Activated T-helper 1 cell treated with anti-CD3 and anti-CD28 coated beads, Interleukin-12 subunit alpha, Interleukin-12 subunit beta, Interleukin-2, Interleukin-4 antibody, amounts not matched to agents 30 ng/mL and 10 ng/mL and 1 ng/mL, durations not matched to agents 14 hours and 24 hours and 36 hours (primary cell): ENCODE results near the gene FBXL13. TPM values are rescaled to one million over a fixed set of nuclear protein-coding genes. Genes with fewer than 3 reads are reported as not detected.
"Not testable (repeated sequence)": the region's sequence is repeated elsewhere in the genome, so short reads cannot be mapped to it uniquely, and the experiment has no call there.

Source experiments
- DNase-seq: peaks from one replicate; pipeline ENCODE4 v3.0.0; 2021; ENCODE audit warnings: low spot score
- H3K27ac Mint-ChIP-seq: one replicate; pipeline ENCODE4 v1.8.0; 2021; ENCODE audit warnings: mild to moderate bottlenecking, mixed read lengths
- H3K27me3 Mint-ChIP-seq: one replicate; pipeline ENCODE4 v1.8.0; 2022; ENCODE audit warnings: mild to moderate bottlenecking, moderate library complexity, mixed read lengths; ENCODE audit not compliant: insufficient read depth
- H3K36me3 Mint-ChIP-seq: one replicate; pipeline ENCODE4 v1.8.0; 2021; ENCODE audit warnings: low read depth, mixed read lengths
- H3K4me1 Mint-ChIP-seq: one replicate; pipeline ENCODE4 v1.8.0; 2021; ENCODE audit warnings: low read depth, mixed read lengths
- H3K4me3 Mint-ChIP-seq: one replicate; pipeline ENCODE4 v1.8.0; 2021; ENCODE audit warnings: mild to moderate bottlenecking, moderate library complexity, mixed read lengths
- H3K9me3 Mint-ChIP-seq: one replicate; pipeline ENCODE4 v1.8.0; 2021; ENCODE audit warnings: mixed read lengths
- intact Hi-C: fragments of 100-400 bp; cut with micrococcal nuclease; formaldehyde crosslinking; loops from one replicate; pipeline ENCODE4 v1.15.1; 2024
- total RNA-seq: library from RNA; stranded (reverse); gene quantifications from 2 replicates; pipeline ENCODE4 v1.2.3, GENCODE V29; 2022

Gene FBXL13
- total RNA-seq, 1 donor from 2014 or later, result 0.34 TPM

GRCh38 chr7:102966465-102966864, 108.1 kb downstream of the FBXL13 start:
- Mint-ChIP-seq H3K27ac (no peak overlapping the region), H3K4me3 (no peak overlapping the region), H3K36me3 (no peaks in the 10 kb centered on the region), H3K4me1 (no peaks in the 10 kb centered on the region), H3K27me3 (no peaks in the 10 kb centered on the region), H3K9me3 (no peaks in the 10 kb centered on the region)
- no peak for DNase-seq
- intact Hi-C loops, result no loop called here

DNA sequence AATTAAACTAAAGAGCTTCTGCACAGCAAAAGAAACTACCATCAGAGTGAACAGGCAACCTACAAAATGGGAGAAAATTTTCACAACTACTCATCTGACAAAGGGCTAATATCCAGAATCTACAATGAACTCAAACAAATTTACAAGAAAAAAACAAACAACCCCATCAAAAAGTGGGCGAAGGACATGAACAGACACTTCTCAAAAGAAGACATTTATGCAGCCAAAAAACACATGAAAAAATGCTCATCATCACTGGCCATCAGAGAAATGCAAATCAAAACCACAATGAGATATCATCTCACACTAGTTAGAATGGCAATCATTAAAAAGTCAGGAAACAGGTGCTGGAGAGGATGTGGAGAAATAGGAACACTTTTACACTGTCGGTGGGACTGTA, 112.6 kb downstream of the FBXL13 start:
- H3K36me3 Mint-ChIP-seq, DNase-seq, H3K27me3 Mint-ChIP-seq, H3K4me1 Mint-ChIP-seq, H3K9me3 Mint-ChIP-seq, H3K27ac Mint-ChIP-seq, intact Hi-C loops, H3K4me3 Mint-ChIP-seq: not testable (repeated sequence)

- H3K36me3 Mint-ChIP-seq, H3K27ac Mint-ChIP-seq, H3K27me3 Mint-ChIP-seq, intact Hi-C loops, DNase-seq, H3K4me3 Mint-ChIP-seq, H3K4me1 Mint-ChIP-seq: not testable (repeated sequence)
- H3K9me3 Mint-ChIP-seq, result peaks cover 14% of the 10 kb centered on the region
Measured at GRCh38 chr7:102958004-102958403, 116.6 kb downstream of the FBXL13 start.

DNA sequence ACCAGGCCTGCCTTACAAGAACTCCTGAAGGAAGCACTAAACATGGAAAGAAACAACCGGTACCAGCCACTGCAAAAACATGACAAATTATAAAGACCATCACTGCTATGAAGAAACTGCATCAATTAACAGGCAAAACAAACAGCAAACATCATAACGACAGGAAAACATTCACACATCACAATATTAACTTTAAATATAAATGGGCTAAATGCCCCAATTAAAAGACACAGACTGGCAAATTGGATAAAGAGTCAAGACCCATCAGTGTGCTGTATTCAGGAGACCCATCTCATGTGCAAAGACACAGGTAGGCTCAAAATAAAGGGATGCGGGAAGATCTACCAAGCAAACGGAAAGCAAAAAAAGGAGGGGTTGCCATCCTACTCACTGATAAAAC, 120.2 kb downstream of the FBXL13 start:
- H3K27ac Mint-ChIP-seq, intact Hi-C loops, H3K27me3 Mint-ChIP-seq, H3K36me3 Mint-ChIP-seq, DNase-seq, H3K4me1 Mint-ChIP-seq, H3K4me3 Mint-ChIP-seq: not testable (repeated sequence)
- peaks cover 14% of the 10 kb centered on the region for H3K9me3 Mint-ChIP-seq

- intact Hi-C loops, result no loop called here
- Mint-ChIP-seq H3K4me3 (no peak overlapping the region), H3K27ac (no peak overlapping the region), H3K36me3 (no peaks in the 10 kb centered on the region), H3K4me1 (no peaks in the 10 kb centered on the region), H3K9me3 (peaks cover 14% of the 10 kb centered on the region), H3K27me3 (no peaks in the 10 kb centered on the region)
- no peak for DNase-seq
Measured at GRCh38 chr7:102953406-102953805, 121.2 kb downstream of the FBXL13 start.

DNA sequence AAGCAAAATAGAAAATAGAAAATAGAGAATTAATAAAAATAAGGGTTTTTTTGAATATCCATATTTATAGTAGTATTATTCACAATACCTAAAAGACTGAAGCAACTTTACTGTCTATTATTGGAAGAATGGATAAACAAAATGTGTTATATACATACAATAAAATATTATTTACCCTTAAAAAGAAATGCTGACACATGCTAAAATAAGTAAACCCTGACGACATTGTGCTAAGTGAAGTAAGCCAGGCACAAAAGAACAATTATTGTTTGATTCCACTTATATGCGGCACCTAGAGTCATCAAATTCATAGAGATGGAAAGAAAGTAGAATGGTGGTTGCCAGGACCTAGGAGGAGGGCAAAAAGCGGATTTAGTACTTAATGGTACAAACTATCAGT, 122.8 kb downstream of the FBXL13 start:
- Mint-ChIP-seq H3K9me3 (peaks cover 14% of the 10 kb centered on the region), H3K4me3 (no peak overlapping the region), H3K27ac (no peak overlapping the region), H3K27me3 (no peaks in the 10 kb centered on the region), H3K36me3 (no peaks in the 10 kb centered on the region), H3K4me1 (no peaks in the 10 kb centered on the region)
- DNase-seq, result no peak
- intact Hi-C loops, result no loop called here

DNA sequence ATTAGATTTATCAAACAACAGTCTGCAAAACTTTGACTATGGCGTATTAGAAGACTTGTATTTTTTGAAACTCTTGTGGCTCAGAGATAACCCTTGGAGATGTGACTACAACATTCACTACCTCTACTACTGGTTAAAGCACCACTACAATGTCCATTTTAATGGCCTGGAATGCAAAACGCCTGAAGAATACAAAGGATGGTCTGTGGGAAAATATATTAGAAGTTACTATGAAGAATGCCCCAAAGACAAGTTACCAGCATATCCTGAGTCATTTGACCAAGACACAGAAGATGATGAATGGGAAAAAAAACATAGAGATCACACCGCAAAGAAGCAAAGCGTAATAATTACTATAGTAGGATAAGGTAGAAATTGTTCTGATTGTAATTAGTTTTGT, 130.4 kb downstream of the FBXL13 start:
- intact Hi-C loops, result no loop called here
- Mint-ChIP-seq H3K27me3 (peaks cover 3% of the 10 kb centered on the region), H3K27ac (no peak overlapping the region), H3K9me3 (no peaks in the 10 kb centered on the region), H3K36me3 (no peaks in the 10 kb centered on the region), H3K4me3 (no peak overlapping the region), H3K4me1 (peaks cover 7% of the 10 kb centered on the region)
- DNase-seq, result no peak

DNA sequence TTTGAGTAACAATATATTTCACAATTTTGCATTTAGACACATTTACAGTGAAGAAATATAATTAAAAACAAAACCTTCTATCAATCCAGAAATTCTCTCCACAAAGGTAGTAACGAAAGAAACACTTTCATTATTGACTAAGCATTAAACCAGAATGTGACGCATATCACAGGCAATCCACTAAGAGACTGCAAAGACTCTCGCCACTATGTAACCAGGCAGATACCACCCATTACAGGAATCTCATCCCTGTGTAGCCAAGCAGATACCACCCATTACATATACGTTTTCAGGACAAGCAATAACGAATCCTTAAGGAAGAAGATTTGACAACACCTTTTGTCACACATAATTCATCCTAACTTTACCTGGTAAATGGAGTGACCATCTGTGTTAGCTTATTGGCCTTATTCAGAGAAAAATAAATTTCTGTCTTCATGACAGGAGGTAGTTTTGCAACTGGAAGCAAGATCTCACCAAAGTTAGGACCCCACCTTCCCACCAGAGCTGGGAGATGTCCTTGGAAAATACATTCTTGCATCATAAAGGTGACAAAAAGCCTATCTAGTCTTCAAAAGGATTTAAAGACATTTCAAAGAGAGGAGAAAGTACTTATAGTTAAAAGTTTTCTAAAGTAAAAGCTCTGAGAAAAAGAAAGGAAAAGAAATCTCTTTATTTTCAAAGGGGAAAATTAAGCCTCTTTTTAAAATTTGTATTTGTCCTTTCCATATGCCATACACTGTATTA, 131.0 kb downstream of the FBXL13 start:
- H3K4me3 Mint-ChIP-seq, result no peak overlapping the region
- peaks cover 3% of the 10 kb centered on the region for H3K27me3 Mint-ChIP-seq
- DNase-seq, result no peak
- H3K4me1 Mint-ChIP-seq, result peaks cover 7% of the 10 kb centered on the region
- H3K27ac Mint-ChIP-seq, result no peak overlapping the region
- intact Hi-C loops, result no loop called here
- H3K9me3 Mint-ChIP-seq, result no peaks in the 10 kb centered on the region
- H3K36me3 Mint-ChIP-seq, result no peaks in the 10 kb centered on the region

- peaks cover 7% of the 10 kb centered on the region for H3K4me1 Mint-ChIP-seq
- DNase-seq, result no peak
- H3K4me3 Mint-ChIP-seq, result no peak overlapping the region
- H3K9me3 Mint-ChIP-seq, result no peaks in the 10 kb centered on the region
- H3K27me3 Mint-ChIP-seq, result peaks cover 3% of the 10 kb centered on the region
- intact Hi-C loops, result no loop called here
- no peak overlapping the region for H3K27ac Mint-ChIP-seq
- H3K36me3 Mint-ChIP-seq, result no peaks in the 10 kb centered on the region
Measured at GRCh38 chr7:102942868-102943267, 131.7 kb downstream of the FBXL13 start.

GRCh38 chr7:102942181-102942866, 132.3 kb downstream of the FBXL13 start:
- Mint-ChIP-seq H3K27ac (no peak overlapping the region), H3K4me1 (peaks cover 7% of the 10 kb centered on the region), H3K27me3 (peaks cover 3% of the 10 kb centered on the region), H3K4me3 (no peak overlapping the region), H3K36me3 (no peaks in the 10 kb centered on the region), H3K9me3 (no peaks in the 10 kb centered on the region)
- intact Hi-C loops, result no loop called here
- DNase-seq, result no peak

- Mint-ChIP-seq H3K4me3 (no peak overlapping the region), H3K4me1 (peaks cover 6% of the 10 kb centered on the region), H3K9me3 (no peaks in the 10 kb centered on the region), H3K36me3 (no peaks in the 10 kb centered on the region), H3K27ac (no peak overlapping the region), H3K27me3 (no peaks in the 10 kb centered on the region)
- no peak for DNase-seq
- intact Hi-C loops, result no loop called here
Measured at GRCh38 chr7:102938679-102939078, 135.9 kb downstream of the FBXL13 start.

DNA sequence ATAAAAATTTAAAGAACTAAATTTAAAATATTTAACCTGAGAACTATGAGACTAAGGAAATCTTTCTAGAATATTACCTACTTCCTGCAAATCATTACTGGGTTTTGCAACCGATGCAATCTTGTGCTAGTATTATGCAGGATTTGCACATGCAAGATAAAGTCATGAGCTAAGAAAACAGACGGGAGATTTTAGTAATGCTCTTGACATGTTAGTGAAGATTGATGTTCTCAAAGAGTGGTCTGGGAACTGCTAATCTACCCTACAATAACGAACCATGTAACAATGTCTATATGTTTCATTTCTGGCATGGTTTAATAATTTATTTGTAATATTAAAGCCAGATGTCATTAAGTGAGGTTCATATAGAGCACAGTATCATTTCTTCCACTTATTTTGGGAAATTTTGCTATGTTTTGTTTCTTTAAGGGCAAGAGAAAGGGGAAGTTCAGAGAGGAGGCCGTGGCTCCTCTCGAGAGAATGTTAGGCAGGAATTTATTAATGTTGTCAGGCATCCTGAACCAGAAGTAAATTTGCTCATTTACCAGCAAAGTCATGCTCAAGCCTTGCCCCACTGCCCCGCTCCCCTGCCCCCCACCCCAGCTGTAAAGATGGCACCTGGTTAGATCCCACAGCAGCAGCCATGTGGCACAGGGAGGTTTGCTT, 139.0 kb downstream of the FBXL13 start:
- H3K27me3 Mint-ChIP-seq, result peaks cover 7% of the 10 kb centered on the region
- H3K36me3 Mint-ChIP-seq, result no peaks in the 10 kb centered on the region
- no peak overlapping the region for H3K27ac Mint-ChIP-seq
- no peak overlapping the region for H3K4me3 Mint-ChIP-seq
- intact Hi-C loops, result no loop called here
- no peaks in the 10 kb centered on the region for H3K9me3 Mint-ChIP-seq
- H3K4me1 Mint-ChIP-seq, result no peaks in the 10 kb centered on the region
- no peak for DNase-seq

DNA sequence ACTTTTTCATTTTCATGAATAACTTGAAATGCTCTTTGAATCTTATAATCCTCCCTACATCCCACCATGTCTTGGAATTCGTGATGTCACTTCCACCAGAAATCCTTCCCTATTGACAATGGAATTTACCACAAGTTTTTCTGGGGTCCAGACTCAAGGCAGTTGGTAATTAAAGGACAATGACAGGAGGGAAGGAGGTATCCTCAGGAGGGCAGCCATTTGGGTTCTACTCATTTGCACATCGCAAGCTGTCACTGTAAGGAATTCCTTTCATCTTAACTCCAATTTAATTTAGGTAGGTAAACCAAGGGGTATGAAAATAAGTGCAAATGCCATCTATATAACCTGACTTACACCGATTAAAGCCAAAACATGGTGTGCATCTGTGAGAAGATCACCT, 139.9 kb downstream of the FBXL13 start:
- no peak overlapping the region for H3K27ac Mint-ChIP-seq
- intact Hi-C loops, result no loop called here
- no peaks in the 10 kb centered on the region for H3K36me3 Mint-ChIP-seq
- DNase-seq, result no peak
- H3K27me3 Mint-ChIP-seq, result peaks cover 7% of the 10 kb centered on the region
- no peaks in the 10 kb centered on the region for H3K9me3 Mint-ChIP-seq
- no peaks in the 10 kb centered on the region for H3K4me1 Mint-ChIP-seq
- H3K4me3 Mint-ChIP-seq, result no peak overlapping the region
